Loucy (cell line): ENCODE results near the gene TENM3.

Source experiments
- H2AFZ ChIP-seq: fragments of 200-600 bp; sonication (generic); 2 replicates; pipeline ENCODE4 v1.6.0; 2016; ENCODE audit warnings: antibody characterized with exemption, mild to moderate bottlenecking, low read length, moderate library complexity
- H3F3A ChIP-seq: fragments of 200-600 bp; 2 replicates; pipeline ENCODE4 v1.6.0; 2016; ENCODE audit warnings: antibody characterized with exemption, low read depth, mild to moderate bottlenecking
- H3K27me3 ChIP-seq: fragments of 200-600 bp; sonication (generic); 2 replicates; pipeline ENCODE4 v1.6.1; 2014; ENCODE audit warnings: low read length, mild to moderate bottlenecking; ENCODE audit not compliant: insufficient read depth, poor library complexity, severe bottlenecking
- H3K36me3 ChIP-seq: fragments of 200-600 bp; sonication (generic); 2 replicates; pipeline ENCODE4 v1.6.1; 2016; ENCODE audit warnings: low read length; ENCODE audit not compliant: insufficient read depth
- H3K4me1 ChIP-seq: fragments of 200-600 bp; sonication (generic); 2 replicates; pipeline ENCODE4 v1.5.1; 2014; ENCODE audit warnings: low read length, mild to moderate bottlenecking; ENCODE audit not compliant: insufficient read depth, poor library complexity, severe bottlenecking
- H3K4me2 ChIP-seq: fragments of 200-600 bp; sonication (generic); 2 replicates; pipeline ENCODE4 v1.6.0; 2014; ENCODE audit warnings: antibody characterized with exemption, low read length, low read depth, mild to moderate bottlenecking; ENCODE audit not compliant: poor library complexity, severe bottlenecking
- H3K4me3 ChIP-seq: fragments of 200-600 bp; sonication (generic); 2 replicates; pipeline ENCODE4 v1.5.1; 2014; ENCODE audit warnings: low read length, mild to moderate bottlenecking, mixed read lengths; ENCODE audit not compliant: poor library complexity, severe bottlenecking
- H3K79me2 ChIP-seq: fragments of 200-600 bp; sonication (generic); 2 replicates; pipeline ENCODE4 v1.6.1; 2014; ENCODE audit warnings: low read length; ENCODE audit not compliant: insufficient read depth
- H3K9ac ChIP-seq: fragments of 200-600 bp; sonication (generic); 2 replicates; pipeline ENCODE4 v1.6.0; 2014; ENCODE audit warnings: mild to moderate bottlenecking, low read depth, low read length, moderate library complexity; ENCODE audit not compliant: poor library complexity, severe bottlenecking
- H3K9me2 ChIP-seq: fragments of 200-600 bp; sonication (generic); replicated peaks from 2 replicates; pipeline ENCODE4 v1.6.1; 2016; ENCODE audit warnings: low read depth, low read length, mixed read lengths
- H3K9me3 ChIP-seq: fragments of 200-600 bp; sonication (generic); 2 replicates; pipeline ENCODE4 v1.6.1; 2014; ENCODE audit warnings: mild to moderate bottlenecking, antibody characterized with exemption, low read length, low read depth; ENCODE audit not compliant: insufficient read depth
- H4K20me1 ChIP-seq: fragments of 200-600 bp; sonication (generic); 2 replicates; pipeline ENCODE4 v1.6.0; 2014; ENCODE audit warnings: antibody characterized with exemption, low read length, mild to moderate bottlenecking; ENCODE audit not compliant: insufficient read depth, poor library complexity, severe bottlenecking
- EZH2phosphoT487 ChIP-seq: fragments of 200-600 bp; IDR thresholded peaks from 2 replicates; pipeline ENCODE4 v1.6.1; 2018; ENCODE audit warnings: antibody characterized with exemption, mild to moderate bottlenecking, moderate library complexity, borderline replicate concordance
- TF ChIP-seq, protein P1 (sequence below): fragments of 200-600 bp; sonication (generic); conservative IDR thresholded peaks from 2 replicates; pipeline ENCODE4 v1.5.1; 2014; ENCODE audit warnings: mild to moderate bottlenecking, antibody characterized with exemption, low read length

Gene TENM3

DNA sequence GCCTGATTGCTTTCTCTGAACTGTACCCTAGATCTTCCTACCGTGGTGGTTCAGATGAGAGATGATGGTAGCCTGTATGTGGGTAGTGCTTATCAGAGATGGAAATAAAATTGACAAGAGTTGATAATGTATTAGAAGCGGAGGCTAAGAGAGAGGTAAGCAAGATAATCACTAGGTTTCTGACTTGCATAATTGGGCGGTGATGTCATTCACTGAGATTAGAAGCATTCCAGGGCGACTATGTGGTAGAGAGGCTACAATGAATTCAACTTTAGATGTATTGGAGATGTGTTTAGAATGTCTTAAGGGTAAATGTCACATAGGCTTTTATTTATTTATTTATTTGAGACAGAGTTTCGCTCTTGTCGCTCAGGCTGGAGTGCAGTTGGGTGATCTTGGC is 415 bp upstream of the TENM3 start:
- H3K79me2 ChIP-seq, result no peaks in the 10 kb centered on the region
- TF ChIP-seq, protein P1, sequence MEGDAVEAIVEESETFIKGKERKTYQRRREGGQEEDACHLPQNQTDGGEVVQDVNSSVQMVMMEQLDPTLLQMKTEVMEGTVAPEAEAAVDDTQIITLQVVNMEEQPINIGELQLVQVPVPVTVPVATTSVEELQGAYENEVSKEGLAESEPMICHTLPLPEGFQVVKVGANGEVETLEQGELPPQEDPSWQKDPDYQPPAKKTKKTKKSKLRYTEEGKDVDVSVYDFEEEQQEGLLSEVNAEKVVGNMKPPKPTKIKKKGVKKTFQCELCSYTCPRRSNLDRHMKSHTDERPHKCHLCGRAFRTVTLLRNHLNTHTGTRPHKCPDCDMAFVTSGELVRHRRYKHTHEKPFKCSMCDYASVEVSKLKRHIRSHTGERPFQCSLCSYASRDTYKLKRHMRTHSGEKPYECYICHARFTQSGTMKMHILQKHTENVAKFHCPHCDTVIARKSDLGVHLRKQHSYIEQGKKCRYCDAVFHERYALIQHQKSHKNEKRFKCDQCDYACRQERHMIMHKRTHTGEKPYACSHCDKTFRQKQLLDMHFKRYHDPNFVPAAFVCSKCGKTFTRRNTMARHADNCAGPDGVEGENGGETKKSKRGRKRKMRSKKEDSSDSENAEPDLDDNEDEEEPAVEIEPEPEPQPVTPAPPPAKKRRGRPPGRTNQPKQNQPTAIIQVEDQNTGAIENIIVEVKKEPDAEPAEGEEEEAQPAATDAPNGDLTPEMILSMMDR, result no peak
- no peak for TF ChIP-seq EZH2phosphoT487
- H4K20me1 ChIP-seq, result no peaks in the 10 kb centered on the region
- no peaks in the 10 kb centered on the region for H3K36me3 ChIP-seq
- H2AFZ ChIP-seq, result no peak overlapping the region
- H3K9ac ChIP-seq, result no peak overlapping the region
- no peaks in the 10 kb centered on the region for H3K4me1 ChIP-seq
- no peak overlapping the region for H3K4me2 ChIP-seq
- no peak overlapping the region for H3K4me3 ChIP-seq
- H3K27me3 ChIP-seq, result no peaks in the 10 kb centered on the region
- no peaks in the 10 kb centered on the region; the same call in 1 of the 2 replicates for H3K9me3 ChIP-seq
- no peaks in the 10 kb centered on the region for H3F3A ChIP-seq
- no peaks in the 10 kb centered on the region for H3K9me2 ChIP-seq

DNA sequence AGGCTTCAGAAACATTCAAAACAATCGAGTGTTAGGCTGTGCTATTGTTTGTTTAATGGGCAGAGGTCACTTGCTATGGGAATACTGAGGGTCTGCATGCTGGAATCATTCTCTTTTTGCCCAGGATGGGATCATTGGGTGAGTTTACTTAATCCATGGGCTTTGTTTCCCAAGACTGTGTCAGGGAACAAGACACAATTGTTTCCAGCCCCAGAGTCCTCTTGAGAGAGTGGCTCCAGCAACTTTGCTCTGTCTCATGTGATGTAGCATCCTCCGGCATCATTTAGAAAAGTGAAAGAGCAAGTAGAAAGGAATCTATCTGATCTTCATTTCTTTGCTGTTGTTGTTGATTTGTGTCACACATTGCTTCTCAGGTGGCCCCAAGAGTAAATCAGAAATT is 1.8 kb downstream of the TENM3 start:
- Histone ChIP-seq H3K27me3 (no peaks in the 10 kb centered on the region), H3K4me2 (no peak overlapping the region), H3F3A (no peaks in the 10 kb centered on the region), H3K9me2 (no peaks in the 10 kb centered on the region), H3K79me2 (no peaks in the 10 kb centered on the region), H3K9me3 (no peaks in the 10 kb centered on the region; the same call in 1 of the 2 replicates), H3K36me3 (no peaks in the 10 kb centered on the region), H2AFZ (no peak overlapping the region), H3K9ac (no peak overlapping the region), H4K20me1 (no peaks in the 10 kb centered on the region), H3K4me3 (no peak overlapping the region), H3K4me1 (no peaks in the 10 kb centered on the region)
- TF ChIP-seq EZH2phosphoT487, result no peak
- TF ChIP-seq, protein P1, result no peak

DNA sequence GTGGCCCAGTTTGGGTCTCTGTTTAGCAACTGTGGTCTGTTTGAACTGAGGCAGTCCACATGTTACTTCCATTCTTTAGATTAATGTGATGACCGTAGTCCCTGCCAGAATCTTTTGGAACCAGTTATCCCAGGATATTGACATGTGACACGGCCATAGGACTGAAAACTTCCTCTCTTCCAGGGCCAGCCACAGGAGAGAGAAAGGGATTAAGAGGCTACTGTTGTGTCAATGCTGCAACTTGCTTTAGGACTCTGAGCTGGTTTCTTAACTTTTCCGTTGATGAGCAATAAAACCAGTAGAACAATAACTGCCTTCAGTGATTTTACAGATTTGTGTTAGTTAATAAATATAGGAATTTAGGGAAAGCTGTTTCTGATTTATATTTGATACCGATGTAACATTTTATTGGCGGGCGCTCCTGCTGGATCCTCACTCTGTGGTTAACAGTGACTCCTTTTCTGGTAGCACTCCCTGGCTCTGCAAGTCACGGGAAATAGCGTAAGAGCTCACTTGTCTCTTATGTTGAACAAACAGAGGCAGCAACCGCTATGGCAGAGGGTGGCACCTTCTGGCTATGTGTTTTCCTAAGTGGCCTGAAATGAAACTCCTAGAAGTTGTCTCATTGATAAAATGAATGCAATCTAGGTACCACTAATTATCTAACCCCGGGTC is 2.5 kb downstream of the TENM3 start:
- Histone ChIP-seq H3K9me3 (no peaks in the 10 kb centered on the region; the same call in 1 of the 2 replicates), H3K79me2 (no peaks in the 10 kb centered on the region), H3K36me3 (no peaks in the 10 kb centered on the region), H3F3A (no peaks in the 10 kb centered on the region), H3K4me2 (no peak overlapping the region), H3K4me1 (no peaks in the 10 kb centered on the region), H3K27me3 (no peaks in the 10 kb centered on the region), H3K9me2 (no peaks in the 10 kb centered on the region), H4K20me1 (no peaks in the 10 kb centered on the region), H3K4me3 (no peak overlapping the region), H3K9ac (no peak overlapping the region), H2AFZ (no peak overlapping the region)
- TF ChIP-seq, protein P1, result no peak
- TF ChIP-seq EZH2phosphoT487, result no peak
